ENCODE measurements around the gene SIGLEC7. TPM values are rescaled to one million over a fixed set of nuclear protein-coding genes. Genes with fewer than 3 reads are reported as not detected.

The SIGLEC7 gene
- total RNA-seq, 2 experiments from 2014 or later = 0.20 TPM; not detected in 1

DNA sequence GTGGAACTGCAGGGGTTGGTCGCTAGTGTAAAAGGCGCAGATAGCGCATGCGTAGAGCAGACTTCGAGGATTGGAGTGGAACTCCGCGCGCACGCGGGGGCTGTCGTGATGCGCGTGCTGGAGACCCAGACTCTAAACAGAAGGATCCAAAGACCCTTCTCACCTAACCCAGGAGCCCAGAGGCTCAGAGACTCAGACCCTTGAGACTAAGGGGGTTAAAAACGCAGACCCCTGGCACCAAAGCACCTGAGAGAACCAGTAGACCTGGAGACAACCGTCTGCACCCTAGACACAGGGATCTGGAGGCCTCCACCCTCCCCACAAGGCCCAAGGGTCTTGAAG lies 33.3 kb upstream of the SIGLEC7 start:
- peak overlapping the region; percentile 83 for H3K4me3 ChIP-seq (ENCODE audit: low read length)
- peaks cover 31% of the 10 kb centered on the region for H3K4me1 ChIP-seq (ENCODE audit: insufficient read depth, low read length)
- Mint-ChIP-seq H3K4me3 (peak overlapping the region; percentile 95), H3K27ac (peak overlapping the region; percentile 91), H3K36me3 (ENCODE audit: low read depth) (peaks cover 25% of the 10 kb centered on the region), H3K4me1 (ENCODE audit: low read depth) (peaks cover 38% of the 10 kb centered on the region), H3K27me3 (no peaks in the 10 kb centered on the region), H3K9me3 (no peaks in the 10 kb centered on the region)
- ChIA-PET POLR2A (interaction anchor here (1.0 to 1.1 kb wide), 2 partner anchors 22 to 23 kb away, joined by 3 to 12 read pairs; no protein-coding TSS in a partner anchor), CTCF (interaction anchor here (2.4 kb wide), 1 partner anchor 13 kb away, joined by 8 read pairs; no protein-coding TSS in a partner anchor)
- intact Hi-C loops (cut with DNase I, micrococcal nuclease) = loop anchor here (1.0 to 10.0 kb wide), 6 partner anchors 304 to 1084 kb away; partner anchors contain the start of genes ASPDH (in 1 of the 2), JOSD2 (in 1 of the 2), VRK3 (in 1 of the 2) and ZNF473 (in 1 of the 2)
- ATAC-seq (ENCODE audit: poor library complexity) (peak; percentile 48), DNase-seq (no peak)
- peak overlapping the region; percentile 60 to 63 for H3K27ac ChIP-seq (ENCODE audit: low read depth in 1 of 2, low read length in 2 of 2)
- TF ChIP-seq CTCF (IDR thresholded peaks at IDR 0.05) = no peak
- peaks cover under 1% of the 10 kb centered on the region for H3K36me3 ChIP-seq (ENCODE audit: insufficient read depth, low read length)
- no peaks in the 10 kb centered on the region for H3K9me3 ChIP-seq (ENCODE audit: control insufficient read depth in 1 of 2, insufficient read depth in 1 of 2, low read length in 2 of 2)
- no peaks in the 10 kb centered on the region for H3K27me3 ChIP-seq (ENCODE audit: control insufficient read depth in 1 of 2, insufficient read depth in 2 of 2, low read length in 2 of 2)

GRCh38 chr19:51110666-51110971 lies 31.5 kb upstream of the SIGLEC7 start:
- Mint-ChIP-seq H3K27me3 (no peaks in the 10 kb centered on the region), H3K9me3 (no peaks in the 10 kb centered on the region), H3K4me1 (ENCODE audit: low read depth) (peaks cover 29% of the 10 kb centered on the region), H3K27ac (no peak overlapping the region), H3K36me3 (ENCODE audit: low read depth) (peaks cover 13% of the 10 kb centered on the region), H3K4me3 (no peak overlapping the region)
- ATAC-seq (ENCODE audit: poor library complexity) (no peak), DNase-seq (no peak)
- no peaks in the 10 kb centered on the region for H3K9me3 ChIP-seq (ENCODE audit: control insufficient read depth in 1 of 2, insufficient read depth in 1 of 2, low read length in 2 of 2)
- TF ChIP-seq CTCF (IDR thresholded peaks at IDR 0.05) = no peak
- H3K27me3 ChIP-seq (ENCODE audit: control insufficient read depth in 1 of 2, insufficient read depth in 2 of 2, low read length in 2 of 2) = no peaks in the 10 kb centered on the region
- no peaks in the 10 kb centered on the region for H3K36me3 ChIP-seq (ENCODE audit: insufficient read depth, low read length)
- no peak overlapping the region for H3K4me3 ChIP-seq (ENCODE audit: low read length)
- POLR2A ChIA-PET = interaction anchor here (1.3 to 2.1 kb wide), 2 partner anchors 9 to 21 kb away, joined by 3 to 8 read pairs; no protein-coding TSS in a partner anchor
- intact Hi-C loops (cut with DNase I, micrococcal nuclease) = no loop called here
- no peak overlapping the region for H3K27ac ChIP-seq (ENCODE audit: low read depth in 1 of 2, low read length in 2 of 2)
- CTCF ChIA-PET = no interaction called here
- peaks cover 48% of the 10 kb centered on the region for H3K4me1 ChIP-seq (ENCODE audit: insufficient read depth, low read length)

DNA sequence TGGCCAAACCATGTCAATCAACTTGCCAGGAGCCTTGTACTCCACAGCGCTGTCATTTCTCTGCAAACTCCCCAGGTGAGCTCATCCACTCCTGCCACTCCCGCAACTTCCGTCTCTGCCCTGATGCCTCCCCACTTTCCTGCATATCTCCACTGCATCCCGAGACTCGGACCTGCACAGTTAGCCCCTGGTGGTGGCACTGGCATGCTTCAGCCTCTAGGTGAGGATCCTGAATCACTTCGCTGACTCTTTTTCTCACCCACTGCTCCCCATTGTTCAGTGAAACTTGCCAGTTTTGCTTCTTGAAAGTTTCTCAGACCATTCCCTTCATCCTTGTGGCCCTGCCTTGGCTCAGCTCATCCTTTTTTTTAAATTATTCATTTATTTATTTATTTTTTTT lies 30.5 kb upstream of the SIGLEC7 start:
- no peaks in the 10 kb centered on the region for H3K9me3 Mint-ChIP-seq
- POLR2A ChIA-PET = no interaction called here
- H3K4me1 Mint-ChIP-seq (ENCODE audit: low read depth) = peaks cover 28% of the 10 kb centered on the region
- Histone ChIP-seq H3K36me3 (ENCODE audit: insufficient read depth, low read length) (no peaks in the 10 kb centered on the region), H3K27me3 (ENCODE audit: control insufficient read depth in 1 of 2, insufficient read depth in 2 of 2, low read length in 2 of 2) (no peaks in the 10 kb centered on the region), H3K27ac (ENCODE audit: low read depth in 1 of 2, low read length in 2 of 2) (no peak overlapping the region), H3K4me3 (ENCODE audit: low read length) (no peak overlapping the region), H3K4me1 (ENCODE audit: insufficient read depth, low read length) (peaks cover 52% of the 10 kb centered on the region), H3K9me3 (ENCODE audit: control insufficient read depth in 1 of 2, insufficient read depth in 1 of 2, low read length in 2 of 2) (no peaks in the 10 kb centered on the region)
- no peak overlapping the region for H3K27ac Mint-ChIP-seq
- peaks cover 7% of the 10 kb centered on the region for H3K36me3 Mint-ChIP-seq (ENCODE audit: low read depth)
- DNase-seq (no peak), ATAC-seq (ENCODE audit: poor library complexity) (no peak)
- CTCF ChIA-PET = no interaction called here
- intact Hi-C loops (cut with DNase I, micrococcal nuclease) = no loop called here
- H3K27me3 Mint-ChIP-seq = no peaks in the 10 kb centered on the region
- no peak for TF ChIP-seq CTCF (IDR thresholded peaks at IDR 0.05)
- H3K4me3 Mint-ChIP-seq = no peak overlapping the region

Data from CD4-positive, alpha-beta T cell (primary cell).